Suprapubic skin (tissue), 4 donors: ENCODE measurements around the gene SYNE2.

Experiments used
- CTCF ChIP-seq, 2 donors: fragments of 200-600 bp in 1 of 2; fragments of 450-650 bp in 1 of 2; sonication (generic) in 1 of 2; IDR thresholded peaks; one replicate each; pipeline ENCODE4 v1.5.1; 2016 to 2019; ENCODE audit warnings: antibody characterized with exemption in 2 of 2, mild to moderate bottlenecking in 1 of 2, moderate library complexity in 1 of 2
- EP300 ChIP-seq: sonication (generic); formaldehyde crosslinking; IDR thresholded peaks from one replicate; pipeline ENCODE4 v1.6.1; 2017; ENCODE audit warnings: antibody characterized with exemption
- POLR2A ChIP-seq, 2 donors: fragments of 450-650 bp; IDR thresholded peaks; one replicate each; pipeline ENCODE4 v1.6.1; 2017; ENCODE audit warnings: antibody characterized with exemption in 2 of 2, mild to moderate bottlenecking in 2 of 2, moderate library complexity in 2 of 2
- POLR2AphosphoS5 ChIP-seq, 3 donors: sonication (generic); formaldehyde crosslinking; IDR thresholded peaks; one replicate each; pipeline ENCODE4 v1.6.1; 2017; ENCODE audit warnings: antibody characterized with exemption in 3 of 3

GRCh38 chr14:63928744-63929174, 76.0 kb downstream of the SYNE2 start:
- no peak for TF ChIP-seq POLR2A (IDR thresholded peaks at IDR 0.05)
- no peak for TF ChIP-seq CTCF (IDR thresholded peaks at IDR 0.05)
- TF ChIP-seq POLR2AphosphoS5 (IDR thresholded peaks at IDR 0.05): no peak
- no peak for TF ChIP-seq EP300
